Neural progenitor cell (in vitro differentiated cells): ENCODE measurements around the gene WDR86. TPM values are rescaled to one million over a fixed set of nuclear protein-coding genes. Genes with fewer than 3 reads are reported as not detected.
A peak's percentile ranks its signal among the peaks of the same experiment; 100 is the strongest.

Source experiments
- DNase-seq: peaks from one replicate; pipeline ENCODE4 v3.0.0-alpha.2; 2016; ENCODE audit warnings: low spot score
- H2AFZ ChIP-seq: fragments of 200-600 bp; sonication (generic); replicated peaks from 2 replicates; pipeline ENCODE4 v1.6.1; 2016; ENCODE audit warnings: antibody characterized with exemption
- H3F3A ChIP-seq: fragments of 200-600 bp; sonication (generic); 2 replicates; pipeline ENCODE4 v1.6.1; 2016; ENCODE audit warnings: antibody characterized with exemption, low read depth
- H3K27ac ChIP-seq: fragments of 200-600 bp; sonication (generic); 2 replicates; pipeline ENCODE4 v1.5.1; 2016; ENCODE audit warnings: mild to moderate bottlenecking
- H3K27me3 ChIP-seq: fragments of 200-600 bp; sonication (generic); 2 replicates; pipeline ENCODE4 v1.6.1; 2016; ENCODE audit warnings: mild to moderate bottlenecking, moderate library complexity
- H3K36me3 ChIP-seq: fragments of 200-600 bp; sonication (generic); 2 replicates; pipeline ENCODE4 v1.5.1; 2016
- H3K4me1 ChIP-seq: fragments of 200-600 bp; sonication (generic); 2 replicates; pipeline ENCODE4 v1.6.1; 2016; ENCODE audit warnings: mixed run types
- H3K4me2 ChIP-seq: fragments of 200-600 bp; sonication (generic); 2 replicates; pipeline ENCODE4 v1.6.1; 2016
- H3K4me3 ChIP-seq: fragments of 200-600 bp; sonication (generic); 2 replicates; pipeline ENCODE4 v1.5.1; 2016
- H3K79me2 ChIP-seq: fragments of 200-600 bp; sonication (generic); 2 replicates; pipeline ENCODE4 v1.6.1; 2016; ENCODE audit warnings: low read depth
- H3K9ac ChIP-seq: fragments of 200-600 bp; sonication (generic); 2 replicates; pipeline ENCODE4 v1.6.1; 2016
- H3K9me3 ChIP-seq: fragments of 200-600 bp; sonication (generic); 2 replicates; pipeline ENCODE4 v1.5.1; 2016; ENCODE audit warnings: low read depth
- H4K20me1 ChIP-seq: fragments of 200-600 bp; sonication (generic); 2 replicates; pipeline ENCODE4 v1.6.1; 2016; ENCODE audit warnings: low read depth
- H3K27ac Mint-ChIP-seq: 3 replicates; pipeline ENCODE4 v1.8.0; 2021; ENCODE audit warnings: mixed read lengths
- H3K27me3 Mint-ChIP-seq: 2 replicates; pipeline ENCODE4 v1.8.0; 2022; ENCODE audit warnings: low read depth, mild to moderate bottlenecking, inconsistent platforms, moderate library complexity, mixed read lengths; ENCODE audit not compliant: insufficient read depth
- H3K36me3 Mint-ChIP-seq: 3 replicates; pipeline ENCODE4 v1.8.0; 2021; ENCODE audit warnings: mixed read lengths
- H3K4me1 Mint-ChIP-seq: 3 replicates; pipeline ENCODE4 v1.8.0; 2021; ENCODE audit warnings: mixed read lengths
- H3K4me3 Mint-ChIP-seq: 3 replicates; pipeline ENCODE4 v1.8.0; 2021; ENCODE audit warnings: mild to moderate bottlenecking, moderate library complexity, mixed read lengths
- H3K9me3 Mint-ChIP-seq: 3 replicates; pipeline ENCODE4 v1.8.0; 2020; ENCODE audit warnings: mixed read lengths
- CTCF ChIP-seq: fragments of 200-600 bp; sonication (generic); IDR thresholded peaks from 2 replicates; pipeline ENCODE4 v1.5.1; 2017; ENCODE audit warnings: antibody characterized with exemption, mild to moderate bottlenecking
- EZH2 ChIP-seq: fragments of 200-600 bp; sonication (generic); IDR thresholded peaks from 2 replicates; pipeline ENCODE4 v1.6.1; 2017; ENCODE audit warnings: antibody characterized with exemption, mild to moderate bottlenecking, moderate library complexity
- EZH2phosphoT487 ChIP-seq: fragments of 200-600 bp; sonication (generic); IDR thresholded peaks from 2 replicates; pipeline ENCODE4 v1.6.1; 2017; ENCODE audit warnings: antibody characterized with exemption
- total RNA-seq: library from RNA; depleted of rRNA; stranded (reverse); fragments of >200 nt; gene quantifications from 2 replicates; pipeline ENCODE4 v1.2.3, GENCODE V29; 2015; ENCODE audit warnings: low replicate concordance

The WDR86 gene
- total RNA-seq, 1 donor from 2014 or later, result 15.0 TPM

- Histone ChIP-seq H4K20me1 (no peaks in the 10 kb centered on the region), H2AFZ (no peak overlapping the region), H3F3A (peaks cover 12% of the 10 kb centered on the region), H3K4me1 (peaks cover 25% of the 10 kb centered on the region), H3K4me3 (no peak overlapping the region), H3K36me3 (no peaks in the 10 kb centered on the region), H3K27ac (no peak overlapping the region), H3K9ac (no peak overlapping the region), H3K9me3 (no peaks in the 10 kb centered on the region), H3K4me2 (no peak overlapping the region), H3K79me2 (no peaks in the 10 kb centered on the region), H3K27me3 (no peaks in the 10 kb centered on the region)
- no peak overlapping the region for H3K27ac Mint-ChIP-seq
- no peak for TF ChIP-seq EZH2
- H3K4me1 Mint-ChIP-seq, result peaks cover 33% of the 10 kb centered on the region
- peaks cover 4% of the 10 kb centered on the region for H3K36me3 Mint-ChIP-seq
- peaks cover 9% of the 10 kb centered on the region for H3K27me3 Mint-ChIP-seq
- H3K4me3 Mint-ChIP-seq, result no peak overlapping the region
- no peak for DNase-seq
- peaks cover 10% of the 10 kb centered on the region for H3K9me3 Mint-ChIP-seq
Observed at GRCh38 chr7:151456276-151456675, 46.4 kb upstream of the WDR86 start.

- Histone ChIP-seq H3K79me2 (no peaks in the 10 kb centered on the region), H3K9me3 (no peaks in the 10 kb centered on the region)
- H3K27ac Mint-ChIP-seq, result no peak overlapping the region
Observed at GRCh38 chr7:151455690-151456089, 45.9 kb upstream of the WDR86 start.

DNA sequence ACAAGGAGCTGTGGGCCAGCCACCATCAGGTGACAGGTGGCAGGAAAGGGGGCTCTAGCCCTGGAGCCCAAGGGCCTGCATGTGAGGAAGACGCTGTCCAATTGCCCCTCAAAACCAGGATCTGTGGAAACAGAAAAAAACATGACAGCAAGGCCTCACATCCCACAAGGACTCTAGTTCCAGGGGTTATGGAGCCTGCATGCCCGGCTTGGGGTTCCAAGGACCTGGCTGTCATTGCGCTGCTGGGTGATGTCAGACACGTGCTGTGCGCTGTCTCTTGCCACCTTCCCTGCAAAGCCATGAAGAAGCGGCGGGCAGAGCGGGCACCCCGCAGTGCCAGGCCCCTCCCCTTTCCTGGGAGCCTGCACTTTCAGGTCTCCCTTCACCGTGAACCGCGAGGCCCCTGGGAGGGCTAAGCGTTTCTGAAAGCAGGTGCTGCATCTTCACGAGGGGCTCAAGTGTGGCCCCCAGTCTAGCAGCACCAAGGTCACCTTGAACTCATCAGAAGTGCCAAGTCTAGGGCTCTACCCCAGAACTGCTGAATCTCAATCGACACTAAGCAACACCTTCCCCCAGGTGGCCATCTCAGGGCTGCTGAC lies 45.2 kb upstream of the WDR86 start:
- Histone ChIP-seq H3K27ac (no peak overlapping the region), H3K79me2 (no peaks in the 10 kb centered on the region), H3K4me3 (no peak overlapping the region), H4K20me1 (no peaks in the 10 kb centered on the region), H3K9ac (no peak overlapping the region), H3K4me1 (peaks cover 19% of the 10 kb centered on the region), H3F3A (peaks cover 4% of the 10 kb centered on the region), H2AFZ (no peak overlapping the region), H3K4me2 (no peak overlapping the region), H3K36me3 (no peaks in the 10 kb centered on the region), H3K9me3 (no peaks in the 10 kb centered on the region), H3K27me3 (no peaks in the 10 kb centered on the region)
- peaks cover 7% of the 10 kb centered on the region for H3K27me3 Mint-ChIP-seq
- peaks cover 4% of the 10 kb centered on the region for H3K9me3 Mint-ChIP-seq
- H3K27ac Mint-ChIP-seq, result peak overlapping the region; percentile 7
- H3K4me1 Mint-ChIP-seq, result peaks cover 23% of the 10 kb centered on the region
- H3K4me3 Mint-ChIP-seq, result no peak overlapping the region
- no peak for DNase-seq
- TF ChIP-seq EZH2phosphoT487 (no peak), CTCF (no peak), EZH2 (no peak)
- peaks cover 2% of the 10 kb centered on the region for H3K36me3 Mint-ChIP-seq

More at GRCh38 chr7:151455690-151456089, 45.9 kb upstream of the WDR86 start:
- Histone ChIP-seq H3K27me3 (no peaks in the 10 kb centered on the region), H4K20me1 (no peaks in the 10 kb centered on the region), H2AFZ (no peak overlapping the region), H3F3A (peaks cover 8% of the 10 kb centered on the region), H3K4me2 (no peak overlapping the region), H3K27ac (no peak overlapping the region), H3K9ac (no peak overlapping the region), H3K36me3 (no peaks in the 10 kb centered on the region), H3K4me1 (peaks cover 25% of the 10 kb centered on the region), H3K4me3 (no peak overlapping the region)
- H3K36me3 Mint-ChIP-seq, result peaks cover 2% of the 10 kb centered on the region
- TF ChIP-seq EZH2, result no peak
- TF ChIP-seq CTCF, result no peak
- TF ChIP-seq EZH2phosphoT487, result no peak
- H3K4me1 Mint-ChIP-seq, result peaks cover 29% of the 10 kb centered on the region
- DNase-seq, result no peak
- peaks cover 8% of the 10 kb centered on the region for H3K27me3 Mint-ChIP-seq
- peaks cover 6% of the 10 kb centered on the region for H3K9me3 Mint-ChIP-seq
- H3K4me3 Mint-ChIP-seq, result no peak overlapping the region

GRCh38 chr7:151454305-151454704 lies 44.5 kb upstream of the WDR86 start:
- Mint-ChIP-seq H3K36me3 (peaks cover 2% of the 10 kb centered on the region), H3K27me3 (peaks cover 10% of the 10 kb centered on the region), H3K27ac (peak overlapping the region; percentile 7), H3K9me3 (peaks cover 4% of the 10 kb centered on the region), H3K4me1 (peaks cover 18% of the 10 kb centered on the region), H3K4me3 (no peak overlapping the region)
- Histone ChIP-seq H3K4me3 (no peak overlapping the region), H3K27ac (no peak overlapping the region), H3K36me3 (no peaks in the 10 kb centered on the region), H3K79me2 (no peaks in the 10 kb centered on the region), H2AFZ (peak overlapping the region; percentile 10), H3K9me3 (no peaks in the 10 kb centered on the region), H3K27me3 (no peaks in the 10 kb centered on the region), H3K4me1 (peaks cover 13% of the 10 kb centered on the region), H3F3A (peaks cover 4% of the 10 kb centered on the region), H3K9ac (no peak overlapping the region), H3K4me2 (no peak overlapping the region), H4K20me1 (no peaks in the 10 kb centered on the region)
- TF ChIP-seq EZH2phosphoT487, result no peak
- TF ChIP-seq EZH2, result no peak
- TF ChIP-seq CTCF, result no peak
- DNase-seq, result peak; percentile 38
